RWPE2 (cell line): Measurements from ENCODE around the gene CA9.

Experiments used
- ATAC-seq: fragments of 200-7000 bp; cut with Tn5 transposase; 3 replicates; pipeline ENCODE4 v1.9.1; 2021; ENCODE audit warnings: low read depth
- DNase-seq: peaks from one replicate; pipeline ENCODE4 v3.0.0-alpha.2; 2020; ENCODE audit warnings: low spot score
- H3K27ac ChIP-seq: fragments of 450-650 bp; 2 replicates; pipeline ENCODE4 v1.5.1; 2017; ENCODE audit warnings: mild to moderate bottlenecking; ENCODE audit not compliant: poor library complexity, severe bottlenecking
- H3K27me3 ChIP-seq: fragments of 250-450 bp; sonication (Bioruptor Pico); 2 replicates; pipeline ENCODE4 v1.5.1; 2021; ENCODE audit warnings: mild to moderate bottlenecking, moderate library complexity; ENCODE audit not compliant: insufficient read depth, poor library complexity, severe bottlenecking
- H3K36me3 ChIP-seq: fragments of 250-450 bp; sonication (Bioruptor Pico); 2 replicates; pipeline ENCODE4 v1.5.1; 2020; ENCODE audit warnings: low read depth, mild to moderate bottlenecking, moderate library complexity
- H3K4me1 ChIP-seq: fragments of 250-450 bp; sonication (Bioruptor Pico); 2 replicates; pipeline ENCODE4 v1.5.1; 2021; ENCODE audit warnings: mild to moderate bottlenecking, moderate library complexity; ENCODE audit not compliant: insufficient read depth, poor library complexity, severe bottlenecking
- H3K4me3 ChIP-seq: fragments of 250-450 bp; sonication (Bioruptor Pico); 2 replicates; pipeline ENCODE4 v1.5.1; 2021; ENCODE audit warnings: mild to moderate bottlenecking, moderate library complexity; ENCODE audit not compliant: severe bottlenecking
- H3K9me3 ChIP-seq: fragments of 250-450 bp; sonication (Bioruptor Pico); 2 replicates; pipeline ENCODE4 v1.5.1; 2021; ENCODE audit warnings: mild to moderate bottlenecking, moderate library complexity; ENCODE audit not compliant: severe bottlenecking
- TF ChIP-seq, protein P1 (sequence below): fragments of 450-650 bp; IDR thresholded peaks from one replicate; pipeline ENCODE4 v1.5.1; 2017; ENCODE audit warnings: mild to moderate bottlenecking, moderate library complexity; ENCODE audit not compliant: poor library complexity, severe bottlenecking

The CA9 gene

DNA sequence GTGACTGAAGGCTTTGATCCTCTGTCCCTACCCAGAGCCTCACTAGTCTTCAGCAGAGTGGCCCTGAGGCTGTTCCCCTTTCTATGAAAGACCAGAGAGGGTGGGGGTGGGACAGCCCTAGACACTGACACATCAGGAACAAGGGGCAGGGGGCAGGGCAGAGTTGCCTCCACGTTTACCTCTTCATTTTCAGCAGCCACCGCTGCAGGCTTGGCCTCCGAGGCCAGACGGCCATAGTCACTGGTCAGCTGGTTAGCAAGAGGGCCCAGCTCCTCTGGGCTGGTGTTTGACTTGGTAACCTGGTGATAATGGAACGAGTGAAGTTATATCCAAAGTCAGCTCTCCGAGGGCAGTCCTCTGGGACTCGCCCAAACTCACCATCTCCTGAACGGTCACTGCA, 31.6 kb downstream of the CA9 start:
- TF ChIP-seq, protein P1, sequence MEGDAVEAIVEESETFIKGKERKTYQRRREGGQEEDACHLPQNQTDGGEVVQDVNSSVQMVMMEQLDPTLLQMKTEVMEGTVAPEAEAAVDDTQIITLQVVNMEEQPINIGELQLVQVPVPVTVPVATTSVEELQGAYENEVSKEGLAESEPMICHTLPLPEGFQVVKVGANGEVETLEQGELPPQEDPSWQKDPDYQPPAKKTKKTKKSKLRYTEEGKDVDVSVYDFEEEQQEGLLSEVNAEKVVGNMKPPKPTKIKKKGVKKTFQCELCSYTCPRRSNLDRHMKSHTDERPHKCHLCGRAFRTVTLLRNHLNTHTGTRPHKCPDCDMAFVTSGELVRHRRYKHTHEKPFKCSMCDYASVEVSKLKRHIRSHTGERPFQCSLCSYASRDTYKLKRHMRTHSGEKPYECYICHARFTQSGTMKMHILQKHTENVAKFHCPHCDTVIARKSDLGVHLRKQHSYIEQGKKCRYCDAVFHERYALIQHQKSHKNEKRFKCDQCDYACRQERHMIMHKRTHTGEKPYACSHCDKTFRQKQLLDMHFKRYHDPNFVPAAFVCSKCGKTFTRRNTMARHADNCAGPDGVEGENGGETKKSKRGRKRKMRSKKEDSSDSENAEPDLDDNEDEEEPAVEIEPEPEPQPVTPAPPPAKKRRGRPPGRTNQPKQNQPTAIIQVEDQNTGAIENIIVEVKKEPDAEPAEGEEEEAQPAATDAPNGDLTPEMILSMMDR = no peak
- no peak for ATAC-seq
- no peaks in the 10 kb centered on the region for H3K27me3 ChIP-seq
- H3K27ac ChIP-seq = no peak overlapping the region
- no peak for DNase-seq
- H3K9me3 ChIP-seq = no peaks in the 10 kb centered on the region
- no peak overlapping the region for H3K4me3 ChIP-seq
- H3K36me3 ChIP-seq = peaks cover 95% of the 10 kb centered on the region
- H3K4me1 ChIP-seq = no peaks in the 10 kb centered on the region

- Histone ChIP-seq H3K36me3 (peaks cover 95% of the 10 kb centered on the region), H3K4me1 (no peaks in the 10 kb centered on the region), H3K27me3 (no peaks in the 10 kb centered on the region), H3K27ac (no peak overlapping the region), H3K4me3 (no peak overlapping the region), H3K9me3 (no peaks in the 10 kb centered on the region)
- TF ChIP-seq, protein P1 = no peak
- ATAC-seq = no peak
- no peak for DNase-seq
These were observed 32.2 kb downstream of the CA9 start for GRCh38 chr9:35705836-35706430.

GRCh38 chr9:35706951-35707350, 33.2 kb downstream of the CA9 start:
- TF ChIP-seq, protein P1 = no peak
- no peak for ATAC-seq
- no peaks in the 10 kb centered on the region for H3K9me3 ChIP-seq
- H3K4me3 ChIP-seq = no peak overlapping the region
- DNase-seq = no peak
- H3K36me3 ChIP-seq = peaks cover 95% of the 10 kb centered on the region
- no peaks in the 10 kb centered on the region for H3K27me3 ChIP-seq
- H3K27ac ChIP-seq = no peak overlapping the region
- no peaks in the 10 kb centered on the region for H3K4me1 ChIP-seq

DNA sequence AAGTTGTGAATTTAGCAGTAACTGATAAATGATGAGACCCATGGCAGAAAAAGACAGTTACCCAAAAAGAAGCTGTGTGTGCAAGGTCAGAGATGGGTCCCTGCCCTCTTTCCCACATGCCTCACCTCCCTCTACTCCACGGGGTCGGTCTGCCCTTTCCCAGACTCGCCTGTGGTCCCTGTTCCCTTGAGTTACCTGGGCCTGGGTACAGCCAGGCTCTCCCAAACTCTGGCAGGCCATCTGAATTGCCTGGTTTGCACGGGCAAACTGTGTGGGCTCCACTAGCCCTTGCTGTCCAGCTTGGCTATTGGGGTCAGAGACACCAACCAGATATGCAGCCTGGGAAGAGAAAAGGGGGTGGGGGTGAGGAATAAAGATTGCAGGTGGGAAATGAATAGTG, 34.4 kb downstream of the CA9 start:
- Histone ChIP-seq H3K27me3 (no peaks in the 10 kb centered on the region), H3K9me3 (no peaks in the 10 kb centered on the region), H3K4me1 (no peaks in the 10 kb centered on the region), H3K36me3 (peaks cover 94% of the 10 kb centered on the region), H3K27ac (no peak overlapping the region), H3K4me3 (no peak overlapping the region)
- DNase-seq (no peak), ATAC-seq (no peak)
- TF ChIP-seq, protein P1 = no peak

GRCh38 chr9:35710818-35711500, 37.2 kb downstream of the CA9 start:
- H3K9me3 ChIP-seq = no peaks in the 10 kb centered on the region
- ATAC-seq = no peak
- TF ChIP-seq, protein P1 = no peak

More at GRCh38 chr9:35710818-35711500, 37.2 kb downstream of the CA9 start:
- Histone ChIP-seq H3K27ac (no peak overlapping the region), H3K4me1 (no peaks in the 10 kb centered on the region), H3K27me3 (no peaks in the 10 kb centered on the region), H3K36me3 (peaks cover 88% of the 10 kb centered on the region), H3K4me3 (no peak overlapping the region)
- DNase-seq = no peak
